Body of pancreas (tissue), 4 donors: Measurements from ENCODE around the gene FAM186B. TPM values are rescaled to one million over a fixed set of nuclear protein-coding genes. Genes with fewer than 3 reads are reported as not detected.
A peak's percentile ranks its signal among the peaks of the same experiment; 100 is the strongest.

Experiments
- ATAC-seq: fragments of 150-250 bp; one replicate; pipeline ENCODE4 v1.9.1; 2016
- DNase-seq, 4 donors: peaks; one replicate each; pipeline ENCODE4 v3.0.0-alpha.2; 2019
- H3K27ac ChIP-seq, 4 donors: fragments of 200-600 bp; sonication (generic); 1 replicate in 3 of 4; 2 replicates in 1 of 4; pipeline versions ENCODE4 v1.5.1 to v1.6.1; 2016 to 2019; ENCODE audit warnings: mild to moderate bottlenecking in 1 of 4, mixed read lengths in 1 of 4, moderate library complexity in 1 of 4
- H3K27me3 ChIP-seq, 2 donors: fragments of 200-600 bp; sonication (generic); one replicate each; pipeline ENCODE4 v1.6.0; 2016; ENCODE audit warnings: mild to moderate bottlenecking in 1 of 2
- H3K36me3 ChIP-seq, 2 donors: fragments of 200-600 bp; sonication (generic); replicated peaks in 1 of 2; 2 replicates each; pipeline ENCODE4 v1.5.1; 2016; ENCODE audit warnings: low read depth in 2 of 2; ENCODE audit not compliant: insufficient read depth in 1 of 2
- H3K4me1 ChIP-seq: fragments of 200-600 bp; sonication (generic); one replicate; pipeline ENCODE4 v1.6.0; 2016
- H3K4me3 ChIP-seq, 2 donors: fragments of 200-600 bp; sonication (generic); 1 replicate in 1 of 2; 2 replicates in 1 of 2; pipeline ENCODE4 v1.5.1; 2016 to 2019
- H3K9me3 ChIP-seq, 3 donors: fragments of 200-600 bp; sonication (generic); 1 replicate in 2 of 3; 2 replicates in 1 of 3; pipeline ENCODE4 v1.5.1; 2016
- POLR2A ChIP-seq, 3 donors: fragments of 450-650 bp; IDR thresholded peaks; one replicate each; pipeline ENCODE4 v1.6.1; 2016; ENCODE audit warnings: antibody characterized with exemption in 3 of 3, mild to moderate bottlenecking in 2 of 3
- WGBS, 2 donors: methylation state at CpG; one replicate each; pipeline ENCODE4 v1.1.5; 2017; 5-methylcytosine and 5-hydroxymethylcytosine counted together
- intact Hi-C: fragments of 100-400 bp; cut with DNase I; formaldehyde crosslinking; loops from one replicate; pipeline ENCODE4 v1.15.1; 2023
- total RNA-seq, 2 donors: library from RNA; depleted of rRNA; stranded (reverse); fragments of >200 nt; gene quantifications; one replicate each; pipeline ENCODE4 v1.1.0, GENCODE V29; 2016
- TF ChIP-seq, protein P1 (sequence below), 7 experiments: fragments of 450-650 bp in 4 of 7; fragments of 200-600 bp in 3 of 7; sonication (generic) in 3 of 7; IDR thresholded peaks; one replicate each; pipeline ENCODE4 v1.5.1; 2016 to 2019; ENCODE audit warnings: antibody characterized with exemption in 7 of 7

The FAM186B gene
- total RNA-seq, 2 donors from 2014 or later, result 0.78 TPM; not detected in 1

GRCh38 chr12:49580572-49581535 lies 24.6 kb downstream of the FAM186B start:
- intact Hi-C loops, result no loop called here
- ATAC-seq (peak; percentile 91), DNase-seq (peak; percentile 78 to 93 (median 87))
- H3K4me3 ChIP-seq, result no peak overlapping the region
- H3K9me3 ChIP-seq, result no peaks in the 10 kb centered on the region
- H3K4me1 ChIP-seq, result peaks cover 11% of the 10 kb centered on the region
- no peaks in the 10 kb centered on the region for H3K36me3 ChIP-seq
- no peak for TF ChIP-seq POLR2A (IDR thresholded peaks at IDR 0.05)
- TF ChIP-seq, protein P1, sequence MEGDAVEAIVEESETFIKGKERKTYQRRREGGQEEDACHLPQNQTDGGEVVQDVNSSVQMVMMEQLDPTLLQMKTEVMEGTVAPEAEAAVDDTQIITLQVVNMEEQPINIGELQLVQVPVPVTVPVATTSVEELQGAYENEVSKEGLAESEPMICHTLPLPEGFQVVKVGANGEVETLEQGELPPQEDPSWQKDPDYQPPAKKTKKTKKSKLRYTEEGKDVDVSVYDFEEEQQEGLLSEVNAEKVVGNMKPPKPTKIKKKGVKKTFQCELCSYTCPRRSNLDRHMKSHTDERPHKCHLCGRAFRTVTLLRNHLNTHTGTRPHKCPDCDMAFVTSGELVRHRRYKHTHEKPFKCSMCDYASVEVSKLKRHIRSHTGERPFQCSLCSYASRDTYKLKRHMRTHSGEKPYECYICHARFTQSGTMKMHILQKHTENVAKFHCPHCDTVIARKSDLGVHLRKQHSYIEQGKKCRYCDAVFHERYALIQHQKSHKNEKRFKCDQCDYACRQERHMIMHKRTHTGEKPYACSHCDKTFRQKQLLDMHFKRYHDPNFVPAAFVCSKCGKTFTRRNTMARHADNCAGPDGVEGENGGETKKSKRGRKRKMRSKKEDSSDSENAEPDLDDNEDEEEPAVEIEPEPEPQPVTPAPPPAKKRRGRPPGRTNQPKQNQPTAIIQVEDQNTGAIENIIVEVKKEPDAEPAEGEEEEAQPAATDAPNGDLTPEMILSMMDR (IDR thresholded peaks at IDR 0.05), result peak; percentile 64 to 90 (median 83)
- WGBS, 2 donors, result 1 to 24% methylated on average over 5 to 8 of the region's 8 CpGs
- no peak overlapping the region for H3K27ac ChIP-seq
- H3K27me3 ChIP-seq, result no peaks in the 10 kb centered on the region

DNA sequence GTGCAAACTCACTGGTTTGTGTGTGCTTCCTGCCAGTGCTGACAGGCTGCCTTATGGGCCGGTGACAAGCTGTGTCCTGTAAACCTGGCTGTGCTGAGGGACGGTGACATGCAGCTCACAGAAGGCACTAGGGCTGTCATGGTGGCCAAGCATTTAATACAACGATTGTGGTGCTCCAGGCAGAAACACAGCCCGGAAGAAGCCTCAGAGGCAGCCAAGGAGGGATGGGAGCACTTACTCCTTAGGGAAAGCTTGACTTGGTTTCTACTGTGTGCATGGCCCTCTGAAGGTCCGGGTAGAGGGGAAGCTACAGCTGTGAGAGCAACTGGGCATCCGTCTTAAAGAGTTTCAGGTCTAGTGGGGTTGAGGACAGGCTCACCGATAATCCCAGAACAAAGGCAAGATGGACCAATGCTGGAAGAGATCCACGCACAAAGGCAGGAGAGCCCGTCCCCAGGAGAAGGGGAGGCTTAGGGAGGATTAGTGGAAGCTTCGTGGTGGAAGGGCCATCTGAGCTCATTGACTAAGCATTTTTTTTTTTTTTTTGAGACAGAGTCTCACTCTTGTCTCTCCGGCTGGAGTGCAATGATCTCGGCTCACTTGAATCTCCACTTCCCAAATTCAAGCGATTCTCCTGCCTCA lies 26.8 kb downstream of the FAM186B start:
- Histone ChIP-seq H3K36me3 (no peaks in the 10 kb centered on the region), H3K9me3 (no peaks in the 10 kb centered on the region), H3K4me1 (peaks cover 11% of the 10 kb centered on the region), H3K4me3 (no peak overlapping the region), H3K27ac (no peak overlapping the region), H3K27me3 (no peaks in the 10 kb centered on the region)
- intact Hi-C loops, result loop anchor here (10.0 kb wide), 1 partner anchor 214 kb away; the partner anchor contains the start of gene SPATS2
- no peak for TF ChIP-seq POLR2A (IDR thresholded peaks at IDR 0.05)
- TF ChIP-seq, protein P1 (IDR thresholded peaks at IDR 0.05), result no peak
- ATAC-seq (no peak), DNase-seq (no peak)
- WGBS, 2 donors, result 73 to 84% methylated on average over 13 of the region's 13 CpGs

DNA sequence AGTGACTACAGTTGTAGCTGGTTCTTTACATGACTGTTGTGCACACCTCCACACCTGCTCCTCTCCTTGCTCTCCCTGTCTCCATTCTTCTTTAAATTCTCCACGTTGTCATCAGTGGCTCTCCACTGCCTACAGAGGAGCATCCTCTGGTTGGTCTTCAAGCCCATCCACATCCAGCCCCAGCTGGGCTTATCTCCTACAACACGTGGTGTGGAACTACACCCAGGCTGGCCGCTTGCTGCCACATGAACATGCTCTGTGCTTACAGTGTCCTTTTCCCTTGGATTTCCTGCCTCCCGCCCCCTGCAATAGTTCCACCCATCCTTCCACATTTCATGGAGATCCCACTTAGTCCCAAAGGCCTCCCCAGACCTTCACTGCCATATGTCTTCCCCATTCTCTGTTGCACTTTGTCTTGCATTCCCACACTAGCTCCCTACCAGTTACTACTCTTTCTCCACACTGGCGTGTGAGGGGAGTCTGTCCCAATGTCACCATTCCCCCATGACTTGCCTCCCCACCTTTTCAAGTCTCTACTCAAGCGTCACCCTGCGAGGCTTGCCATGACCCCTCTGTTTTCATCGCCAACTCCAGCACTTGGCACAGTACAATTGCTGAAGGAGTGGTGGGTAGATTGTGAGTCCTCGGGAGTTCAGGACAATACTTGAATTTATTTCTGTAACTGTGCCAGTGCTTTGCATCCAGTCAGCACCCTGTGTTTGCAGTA lies 27.7 kb downstream of the FAM186B start:
- Histone ChIP-seq H3K4me3 (no peak overlapping the region), H3K36me3 (no peaks in the 10 kb centered on the region), H3K27ac (no peak overlapping the region), H3K27me3 (no peaks in the 10 kb centered on the region), H3K4me1 (peaks cover 7% of the 10 kb centered on the region), H3K9me3 (no peaks in the 10 kb centered on the region)
- WGBS, 2 donors, result 65 to 70% methylated on average over 9 of the region's 9 CpGs
- no peak for TF ChIP-seq POLR2A (IDR thresholded peaks at IDR 0.05)
- TF ChIP-seq, protein P1 (IDR thresholded peaks at IDR 0.05), result no peak
- DNase-seq, result no peak
- no peak for ATAC-seq
- intact Hi-C loops, result loop anchor here (10.0 kb wide), 1 partner anchor 213 kb away; the partner anchor contains the start of gene SPATS2

DNA sequence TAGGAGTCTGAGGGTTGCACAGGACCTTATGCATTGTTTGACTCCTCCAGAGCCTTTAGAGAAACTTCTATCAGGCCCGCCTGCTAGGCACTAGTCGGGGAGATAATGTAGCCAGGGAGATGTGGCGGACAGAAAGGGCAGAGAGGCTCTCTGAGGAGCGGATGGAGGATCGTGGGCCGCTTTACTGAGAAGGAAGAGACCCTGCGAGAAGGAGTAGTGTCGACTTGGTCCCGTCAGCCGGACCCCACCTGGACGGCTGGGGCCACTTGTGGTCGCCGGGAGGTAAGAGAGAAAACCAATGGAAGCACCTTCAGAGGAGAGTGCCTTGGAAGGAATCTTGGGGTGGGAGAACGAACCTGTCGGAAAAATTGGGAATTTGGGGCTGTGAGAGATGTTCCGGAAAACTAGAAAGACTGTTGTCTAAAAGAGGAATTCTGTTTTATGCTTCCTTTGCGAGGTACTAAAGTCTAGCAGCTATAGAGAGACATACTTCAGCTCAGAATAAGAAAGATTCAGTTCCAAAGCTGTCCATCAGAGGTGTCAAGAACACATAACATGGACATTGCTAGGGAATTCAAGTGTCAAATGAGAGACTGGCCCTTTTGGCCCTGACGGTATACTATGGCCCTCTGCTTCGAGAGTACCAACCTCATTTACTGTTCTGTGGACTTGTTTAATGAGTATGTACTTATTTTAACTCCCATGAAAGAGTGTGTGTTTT lies 36.8 kb downstream of the FAM186B start:
- Histone ChIP-seq H3K36me3 (peaks cover 0 to 2% of the 10 kb centered on the region in 2 donors), H3K27me3 (no peaks in the 10 kb centered on the region), H3K4me1 (peaks cover 25% of the 10 kb centered on the region), H3K4me3 (peak overlapping the region; percentile 46 to 94), H3K27ac (peak overlapping the region in 3 of 4 donors; percentile 70 to 86 (median 86)), H3K9me3 (no peaks in the 10 kb centered on the region)
- intact Hi-C loops, result no loop called here
- WGBS, 2 donors, result 2% methylated on average over 19 of the region's 19 CpGs
- TF ChIP-seq, protein P1 (IDR thresholded peaks at IDR 0.05), result no peak
- TF ChIP-seq POLR2A (IDR thresholded peaks at IDR 0.05), result no peak
- ATAC-seq (no peak), DNase-seq (no peak)
